Left colon (tissue), 2 donors: ENCODE results near the gene SLC22A2. TPM values are rescaled to one million over a fixed set of nuclear protein-coding genes. Genes with fewer than 3 reads are reported as not detected.
A peak's percentile ranks its signal among the peaks of the same experiment; 100 is the strongest.
"Not testable (repeated sequence)": the region's sequence is repeated elsewhere in the genome, so short reads cannot be mapped to it uniquely, and the experiment has no call there.

Experiments used
- ATAC-seq: fragments of 200-7000 bp; cut with Tn5 transposase; one replicate; pipeline ENCODE4 v1.9.1; 2020; ENCODE audit warnings: mild to moderate bottlenecking, moderate library complexity
- DNase-seq, 2 donors: peaks; one replicate each; pipeline ENCODE4 v3.0.0-alpha.2; 2020
- intact Hi-C, 2 donors: fragments of 100-400 bp; cut with DNase I in 1 of 2; cut with micrococcal nuclease in 1 of 2; formaldehyde crosslinking; loops; one replicate each; pipeline versions ENCODE4 v1.11.2 to v1.14.0; 2022; cut with DNase I, micrococcal nuclease
- long read RNA-seq: library from polyadenylated mRNA; unstranded; transcript quantifications from one replicate; pipeline ENCODE4 v2.0.0, GENCODE V29; 2021
- total RNA-seq, 2 donors: library from RNA; stranded (reverse); fragmentation: NEBNext Ultra II Directional; extraction: Animal tissue kit (Norgen Biotek cat#: 25700); gene quantifications; one replicate each; pipeline ENCODE4 v1.2.1, GENCODE V29; 2021
- donor health status: DM: no; HTN: no; CAD: no.
- donor health status: DM: yes; HTN: yes; CAD: no.

Gene SLC22A2
- total RNA-seq = not detected
- long read RNA-seq = 0 reads

DNA sequence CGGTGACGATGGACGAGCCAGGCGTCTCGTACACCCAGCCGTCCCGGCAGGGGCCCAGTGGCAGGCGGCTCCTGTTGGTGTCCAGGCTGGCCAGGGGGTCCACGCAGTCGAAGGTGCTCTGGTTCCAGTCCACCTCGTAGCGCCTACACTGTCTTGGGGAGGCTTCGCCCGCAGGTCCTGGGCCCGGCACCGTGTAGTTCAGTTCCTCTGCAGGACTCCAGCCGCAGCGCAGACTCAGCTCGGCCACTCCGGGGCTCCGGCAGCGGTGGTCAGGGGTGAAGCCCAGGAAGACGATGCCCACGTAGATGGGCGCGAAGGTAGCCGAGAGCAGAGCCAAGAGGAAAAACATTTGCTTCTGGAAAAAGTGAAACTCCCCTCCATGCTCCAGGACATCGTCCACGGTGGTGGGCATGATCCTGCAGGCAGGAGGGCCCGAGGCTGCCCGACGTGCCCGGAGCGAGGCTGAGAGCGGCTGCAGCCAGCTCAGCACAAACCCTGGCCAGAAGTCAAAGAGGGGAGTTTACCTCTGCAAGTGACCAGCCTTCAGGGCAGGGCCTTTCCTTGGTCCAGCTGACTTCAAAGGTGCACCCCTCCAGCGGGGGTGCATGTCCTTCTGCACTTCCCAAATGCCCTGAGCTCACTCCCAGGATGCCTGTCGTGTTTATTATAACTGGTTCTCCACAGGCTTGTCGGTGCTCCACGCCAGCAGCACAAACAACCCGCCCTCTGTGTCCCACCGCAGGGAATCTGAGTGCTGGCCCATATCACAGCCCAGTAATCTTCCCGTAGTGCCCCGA, at the start of gene SLC22A2:
SLC22A2 (minus strand) TSS at position 476 of the 797 bp plus-strand sequence; CDS start at position 412, 64 bp downstream.
- ATAC-seq (no peak), DNase-seq (no peak)
- intact Hi-C loops = no loop called here

DNA sequence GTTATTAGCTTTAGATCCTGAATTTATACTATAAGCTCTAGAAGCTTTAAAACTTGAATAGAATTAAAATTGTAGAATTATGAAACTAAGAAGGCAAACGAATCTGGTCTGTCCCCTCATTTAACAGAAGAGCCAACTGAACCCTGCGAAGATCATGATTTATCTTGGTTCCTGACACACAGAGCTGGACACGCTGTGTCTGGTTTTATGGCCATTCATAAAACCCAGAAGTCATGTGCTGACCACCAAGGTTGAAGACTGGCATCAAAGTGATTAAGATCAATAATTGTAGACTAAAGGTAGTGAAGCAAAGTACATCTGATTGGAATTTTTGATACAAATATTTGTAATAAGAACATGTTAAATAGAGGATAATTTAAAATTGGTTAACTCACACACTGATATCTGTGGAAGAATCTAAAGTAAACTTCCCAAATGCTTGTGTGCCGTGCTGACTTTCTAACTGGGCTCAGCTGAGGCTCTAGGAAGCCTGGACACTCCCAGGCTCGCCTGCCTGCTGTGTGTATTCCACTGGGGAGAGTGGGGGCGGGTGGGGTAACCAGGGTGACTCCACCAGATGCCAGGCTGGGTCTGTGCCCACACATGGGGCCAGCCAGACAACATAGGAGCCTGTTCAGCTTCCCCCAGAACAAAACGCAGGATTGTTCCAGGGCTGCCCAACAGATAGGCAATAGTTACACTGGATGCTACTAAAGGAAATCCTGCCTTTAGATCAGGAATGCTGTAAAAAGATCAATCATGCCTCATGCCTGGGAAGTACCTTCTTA, 47.5 kb upstream of the SLC22A2 start:
- peak; percentile 70 for ATAC-seq
- peak; percentile 32 to 34 for DNase-seq

DNA sequence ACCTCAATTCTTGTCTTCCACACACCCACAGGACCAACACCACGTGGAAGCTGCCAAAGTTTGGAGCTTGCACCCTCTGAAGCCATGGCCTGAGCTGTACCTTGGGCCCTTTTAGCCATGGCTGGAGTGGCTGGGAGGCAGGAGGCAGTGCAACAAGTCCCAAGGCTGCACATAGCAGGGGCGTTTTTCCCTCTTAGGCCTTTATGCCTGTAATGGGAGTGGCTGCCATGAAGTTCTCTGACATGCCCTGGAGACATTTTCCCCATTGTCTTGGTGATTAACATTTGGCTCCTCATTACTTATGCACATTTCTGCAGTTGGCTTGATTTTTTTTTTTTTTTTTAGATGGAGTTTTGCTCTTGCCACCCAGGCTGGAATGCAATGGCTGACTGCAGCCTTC, 45.2 kb upstream of the SLC22A2 start:
- no peak for DNase-seq
- intact Hi-C loops = no loop called here
- ATAC-seq = no peak

More for the DNA sequence above, 47.5 kb upstream of the SLC22A2 start:
- intact Hi-C loops = no loop called here

DNA sequence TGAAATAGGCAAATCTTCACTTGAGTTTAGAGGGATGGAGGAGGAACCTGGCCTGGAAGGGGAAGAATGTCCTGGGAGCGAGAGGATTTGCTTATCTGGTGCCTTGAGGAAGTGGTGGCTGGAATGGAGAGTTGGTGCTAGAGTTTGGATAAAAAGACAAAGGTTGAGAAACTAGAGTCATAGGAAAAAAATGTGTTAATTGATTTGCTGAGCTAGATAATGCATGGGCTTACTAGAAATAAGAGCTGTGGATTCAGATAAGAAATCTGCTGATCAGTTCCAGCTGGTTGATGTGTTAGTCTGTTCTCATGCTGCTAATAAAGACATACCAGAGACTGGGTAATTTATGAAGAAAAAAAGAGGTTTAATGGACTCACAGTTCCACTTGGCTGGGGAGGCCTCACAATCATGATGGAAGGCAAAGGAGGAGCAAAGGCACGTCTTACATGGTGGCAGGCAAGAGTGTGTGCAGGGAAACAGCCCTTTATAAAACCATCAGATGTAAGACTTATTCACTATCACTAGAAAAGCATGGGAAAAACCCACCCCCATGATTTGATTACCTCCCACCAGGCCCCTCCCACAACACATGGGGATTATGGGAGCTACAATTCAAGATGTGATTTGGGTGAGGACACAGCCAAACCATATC, 43.9 kb upstream of the SLC22A2 start:
- intact Hi-C loops, ATAC-seq, DNase-seq: not testable (repeated sequence)

DNA sequence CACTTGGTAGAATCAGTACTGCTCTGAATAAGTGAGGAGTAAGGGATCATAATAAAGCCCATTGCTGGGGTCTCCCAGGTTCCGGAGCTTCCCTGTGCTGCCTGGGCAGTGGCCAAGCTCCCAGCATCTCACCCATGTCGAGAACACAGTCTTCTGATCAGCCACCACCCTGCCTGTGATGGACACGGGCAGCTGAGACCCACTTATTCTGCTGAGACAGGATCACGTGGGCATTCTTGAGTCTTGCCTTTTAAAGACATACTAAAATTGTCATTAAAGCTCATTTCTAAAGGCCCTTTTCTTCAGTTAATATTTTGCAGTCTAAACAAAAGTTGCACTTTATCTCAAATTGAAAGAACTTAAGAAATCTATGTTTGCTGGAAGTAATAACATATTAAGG, 42.7 kb upstream of the SLC22A2 start:
- DNase-seq = no peak
- ATAC-seq = no peak
- intact Hi-C loops = no loop called here

DNA sequence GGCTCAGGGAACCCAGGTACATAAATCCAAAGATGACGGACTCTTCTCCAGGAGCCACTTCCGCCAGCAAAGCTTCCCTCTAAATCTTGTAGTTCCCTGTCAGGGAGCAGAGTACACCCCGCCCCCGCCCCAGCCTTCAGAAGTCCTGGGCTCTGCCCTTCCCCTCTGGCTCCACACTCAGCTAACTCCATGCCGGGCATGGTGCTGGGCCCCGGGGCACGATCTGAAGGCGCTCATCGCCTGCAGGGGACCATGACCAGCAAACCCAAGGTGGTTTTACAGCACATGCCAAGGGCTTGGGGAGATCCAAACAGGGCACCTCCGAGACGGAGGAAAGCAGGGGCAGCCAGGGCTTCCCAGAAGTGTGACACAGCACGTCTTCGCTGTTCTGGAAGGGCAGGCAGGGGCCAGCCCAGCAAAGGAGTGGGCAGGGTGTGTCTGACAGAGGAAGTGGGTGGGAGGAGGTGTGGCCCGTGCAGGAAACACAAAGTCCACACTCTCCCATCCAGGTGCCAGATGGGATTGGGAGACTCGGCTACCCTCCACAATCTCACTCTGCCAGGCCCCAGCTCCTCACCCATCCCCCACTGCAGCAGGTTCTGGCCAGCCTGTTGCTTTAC, 41.6 kb upstream of the SLC22A2 start:
- intact Hi-C loops = no loop called here
- DNase-seq (peak; percentile 85 to 90), ATAC-seq (peak; percentile 96)

DNA sequence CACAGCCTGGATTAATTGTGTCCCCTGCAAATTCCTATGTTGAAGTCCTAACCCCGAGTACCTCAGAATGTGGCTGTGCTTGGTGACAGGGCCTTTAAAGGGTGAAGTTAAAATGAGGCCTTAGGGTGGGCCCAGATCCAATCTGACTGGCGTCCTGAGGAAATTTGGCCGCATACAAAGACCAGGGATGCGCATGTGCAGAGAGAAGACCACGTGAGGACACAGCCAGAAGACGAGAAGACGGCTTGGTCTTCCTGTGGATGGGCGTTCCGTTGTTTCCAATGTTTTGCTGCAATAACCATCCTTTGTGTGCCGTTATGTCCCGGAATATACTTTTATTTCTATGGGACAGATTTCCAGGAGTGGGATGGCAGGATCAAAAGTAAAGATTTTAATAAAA, 40.9 kb upstream of the SLC22A2 start:
- intact Hi-C loops = no loop called here
- DNase-seq (no peak), ATAC-seq (no peak)

DNA sequence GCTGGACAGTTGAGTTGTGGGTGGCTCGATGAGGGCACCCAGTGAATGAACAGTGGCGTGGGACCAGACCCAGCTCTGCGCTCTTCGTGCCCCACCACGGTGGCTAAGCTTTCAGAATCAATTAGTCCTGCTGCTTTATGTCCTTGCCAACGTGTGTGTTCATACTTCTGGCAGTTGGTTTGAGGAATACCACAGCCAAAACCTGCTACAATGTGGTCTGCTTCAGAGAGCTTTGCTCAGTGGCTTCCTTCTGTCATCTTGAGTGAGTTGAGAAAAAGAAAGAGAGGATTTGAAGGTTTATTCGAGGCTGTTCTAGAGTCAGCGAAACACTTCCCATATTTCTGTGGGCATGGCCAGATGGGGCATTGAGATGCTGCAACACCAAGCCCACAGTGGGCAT, 39.5 kb upstream of the SLC22A2 start:
- ATAC-seq (no peak), DNase-seq (no peak)
- intact Hi-C loops = no loop called here

DNA sequence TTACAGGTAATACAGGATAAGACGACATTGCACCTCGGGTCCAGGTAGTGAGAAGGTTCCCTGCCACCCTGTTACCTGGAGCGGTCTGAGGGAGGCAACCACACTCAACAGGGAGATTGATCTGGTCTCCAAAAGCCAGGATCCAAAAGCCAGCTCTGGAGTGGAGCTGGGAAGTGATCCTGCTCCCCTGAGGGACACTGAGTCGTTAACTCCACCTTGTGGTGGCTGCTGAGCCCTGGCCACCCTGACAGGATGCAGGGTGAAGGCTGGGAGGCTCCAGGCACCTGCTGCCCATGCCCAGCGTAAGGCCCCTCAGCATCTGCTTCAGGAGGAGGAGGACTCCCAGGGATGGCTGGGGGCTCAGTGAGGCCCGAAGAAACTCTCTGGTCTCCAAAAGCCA, 38.7 kb upstream of the SLC22A2 start:
- intact Hi-C loops = no loop called here
- peak in 1 of 2 donors; percentile 55 for DNase-seq
- ATAC-seq = peak; percentile 49

DNA sequence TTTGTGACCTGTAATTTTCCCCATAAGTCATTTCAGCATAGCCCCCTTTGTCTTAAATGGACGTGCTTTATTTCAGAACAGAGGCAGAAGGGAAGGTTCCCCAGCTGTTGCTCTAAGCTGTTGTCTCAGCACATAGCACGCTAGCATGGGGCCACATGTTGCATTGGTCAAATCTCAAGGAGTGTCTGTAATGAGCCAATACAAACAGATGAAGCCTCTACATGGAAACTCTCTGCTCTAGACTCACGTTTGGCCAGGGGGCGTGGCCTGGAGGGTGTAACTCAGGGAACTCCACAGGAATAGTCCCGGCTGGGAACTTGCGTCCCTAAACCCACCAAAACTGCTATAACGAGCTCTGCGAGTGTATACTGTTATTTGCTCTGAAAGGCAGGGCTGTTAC, 35.2 kb upstream of the SLC22A2 start:
- ATAC-seq (peak; percentile 69), DNase-seq (peak; percentile 49 to 65)
- intact Hi-C loops = no loop called here

DNA sequence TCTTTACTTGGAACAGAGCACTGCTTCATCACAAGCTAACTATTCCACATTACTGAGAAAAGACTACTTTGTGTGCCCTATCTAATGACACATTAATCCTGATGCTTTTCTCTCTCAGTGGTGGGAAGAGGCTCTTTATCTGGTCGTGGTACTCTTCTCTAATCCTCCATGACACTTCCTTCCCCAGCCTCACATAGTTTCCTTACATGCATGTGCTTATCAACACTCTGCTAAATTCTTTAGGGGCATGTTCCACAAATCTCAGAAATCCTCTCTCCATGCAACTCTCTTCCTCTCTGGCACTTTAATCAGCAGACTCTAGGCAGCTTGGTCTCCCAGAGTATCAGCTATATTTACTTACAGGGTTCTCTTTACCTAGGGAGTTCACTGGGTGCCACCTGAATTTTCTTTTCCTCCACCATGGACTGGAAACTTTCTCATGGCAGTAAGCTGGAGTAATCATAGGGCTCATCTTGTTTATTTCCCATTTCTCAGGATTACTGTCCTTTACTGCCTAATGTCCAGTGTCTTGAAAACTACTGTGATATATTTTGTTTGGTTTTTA, 27.0 kb upstream of the SLC22A2 start:
- intact Hi-C loops = no loop called here

DNA sequence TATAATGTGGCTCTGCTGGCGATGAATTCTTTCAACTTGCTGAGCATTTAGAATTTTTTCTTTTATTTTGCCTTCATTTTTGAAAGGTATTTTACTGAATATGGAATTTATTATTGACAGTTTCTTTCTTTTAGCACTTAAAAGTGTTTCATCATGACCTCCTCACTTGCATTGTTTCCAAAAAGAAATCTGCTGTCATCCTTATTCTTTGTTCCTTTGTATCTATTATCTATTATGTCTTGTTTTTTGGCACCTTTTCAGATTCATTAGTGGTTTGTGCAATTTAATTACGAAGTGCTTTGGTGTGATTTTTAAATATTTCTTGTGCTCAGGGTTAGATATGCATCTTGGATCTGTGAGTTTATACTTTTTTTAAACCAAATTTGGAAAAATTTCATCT, 26.0 kb upstream of the SLC22A2 start:
- intact Hi-C loops = no loop called here
- DNase-seq = no peak
- ATAC-seq = no peak

More for the DNA sequence above, 27.0 kb upstream of the SLC22A2 start:
- DNase-seq (no peak), ATAC-seq (peak; percentile 76)

DNA sequence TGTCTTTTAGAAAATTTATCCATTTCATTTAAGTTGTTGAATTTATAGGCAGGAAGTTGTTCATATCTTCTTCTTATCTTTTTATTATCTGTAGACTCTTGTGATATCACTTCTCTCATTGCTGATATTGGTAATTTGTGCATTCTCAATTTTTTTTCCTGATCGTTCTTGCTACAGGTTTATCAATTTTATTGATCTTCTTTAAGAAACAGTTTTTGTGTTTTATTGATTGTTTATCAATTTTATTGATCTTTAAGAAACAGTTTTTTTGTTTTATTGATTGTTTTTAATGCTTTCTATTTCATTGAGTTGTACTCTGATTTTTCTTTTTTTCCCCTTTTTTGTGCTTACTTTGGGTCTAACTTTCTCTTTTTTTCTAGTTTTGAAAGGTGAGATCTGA, 23.8 kb upstream of the SLC22A2 start:
- no peak for ATAC-seq
- DNase-seq = no peak
- intact Hi-C loops = no loop called here

DNA sequence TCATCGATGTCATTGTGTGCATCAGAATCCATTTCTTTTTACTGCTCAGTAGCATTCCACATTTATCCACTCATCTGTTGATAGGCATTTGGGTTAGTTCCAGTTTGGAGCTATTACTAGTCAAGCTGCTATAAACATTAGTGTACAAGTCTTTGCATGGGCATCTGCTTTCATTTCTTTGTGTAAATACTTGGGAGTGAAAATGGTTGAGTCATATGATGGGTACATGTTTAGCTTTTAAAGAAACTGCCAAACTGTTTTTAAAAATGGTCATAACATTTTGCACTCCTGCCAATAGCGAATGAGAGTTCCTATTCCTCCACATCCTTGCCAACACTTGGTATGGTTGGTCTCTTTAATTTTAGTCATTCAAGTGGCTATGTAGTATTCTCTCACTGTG, 21.2 kb upstream of the SLC22A2 start:
- no peak for ATAC-seq
- intact Hi-C loops = no loop called here

DNA sequence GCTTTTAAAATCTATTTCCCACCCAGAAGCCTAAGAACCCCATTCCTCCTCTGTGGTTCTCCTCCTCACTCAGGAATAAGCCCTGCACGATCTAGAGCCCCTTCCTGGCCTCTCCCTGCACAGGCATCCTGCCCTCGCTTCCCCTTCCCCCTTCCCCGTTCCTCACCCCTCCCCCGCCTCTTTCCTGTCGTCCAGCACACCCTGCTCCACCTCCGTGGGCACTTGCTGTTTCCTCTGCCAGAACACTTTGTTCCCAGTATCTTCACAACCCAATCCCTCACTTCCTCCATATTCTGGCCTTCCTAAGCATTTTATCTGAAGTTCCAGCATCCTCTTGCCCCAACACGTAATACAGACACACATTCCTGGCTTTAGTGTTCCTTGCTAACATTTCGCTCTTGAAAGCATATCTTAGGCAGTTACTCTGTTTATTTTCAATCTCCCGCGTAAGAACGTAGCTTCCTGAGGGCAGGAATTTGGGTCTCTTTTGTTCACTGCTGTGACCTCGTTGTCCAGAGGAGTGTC, 20.2 kb upstream of the SLC22A2 start:
- DNase-seq (no peak), ATAC-seq (no peak)
- intact Hi-C loops = no loop called here

More for the DNA sequence above, 21.2 kb upstream of the SLC22A2 start:
- DNase-seq = no peak

DNA sequence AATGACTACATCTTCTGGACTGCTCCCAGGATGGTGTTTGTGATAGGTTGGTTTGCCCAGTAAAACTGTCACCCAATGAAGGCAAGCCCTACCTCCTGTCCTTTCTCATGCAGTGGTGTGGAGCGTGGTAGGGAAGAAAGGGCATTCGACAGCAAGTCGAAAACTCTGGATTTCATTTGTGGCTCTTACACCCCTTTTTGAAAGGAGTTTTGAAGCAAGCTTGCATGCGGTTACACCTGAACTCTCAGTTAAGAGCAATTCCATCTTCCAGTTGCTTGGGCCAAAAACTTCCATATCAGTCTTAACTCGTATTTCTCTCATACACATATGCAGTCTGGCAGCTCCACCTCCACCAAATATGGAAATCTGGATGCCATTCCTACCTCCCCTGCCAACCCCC, 19.7 kb upstream of the SLC22A2 start:
- no peak for DNase-seq
- intact Hi-C loops = no loop called here
- ATAC-seq = no peak

DNA sequence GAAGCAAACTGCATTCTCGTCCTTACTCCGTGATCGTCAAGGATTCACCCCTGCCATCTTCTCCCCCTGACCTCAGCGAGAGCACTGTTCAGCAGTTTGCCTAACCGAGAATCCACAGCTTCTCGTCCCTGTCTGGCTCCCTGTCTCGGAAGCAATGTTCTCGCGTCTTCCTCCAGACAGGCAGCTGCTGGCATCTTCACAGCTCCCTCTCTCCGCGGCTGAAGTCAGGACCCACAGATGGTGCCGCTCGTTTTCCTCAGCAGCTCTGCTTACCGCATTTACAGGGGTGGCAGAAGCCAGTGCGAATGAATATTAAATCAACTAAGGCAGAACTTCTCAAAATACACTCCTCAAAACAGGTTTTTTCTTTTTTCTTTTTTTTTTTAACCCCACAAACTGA, 18.9 kb upstream of the SLC22A2 start:
- intact Hi-C loops = no loop called here
- ATAC-seq (no peak), DNase-seq (no peak)

DNA sequence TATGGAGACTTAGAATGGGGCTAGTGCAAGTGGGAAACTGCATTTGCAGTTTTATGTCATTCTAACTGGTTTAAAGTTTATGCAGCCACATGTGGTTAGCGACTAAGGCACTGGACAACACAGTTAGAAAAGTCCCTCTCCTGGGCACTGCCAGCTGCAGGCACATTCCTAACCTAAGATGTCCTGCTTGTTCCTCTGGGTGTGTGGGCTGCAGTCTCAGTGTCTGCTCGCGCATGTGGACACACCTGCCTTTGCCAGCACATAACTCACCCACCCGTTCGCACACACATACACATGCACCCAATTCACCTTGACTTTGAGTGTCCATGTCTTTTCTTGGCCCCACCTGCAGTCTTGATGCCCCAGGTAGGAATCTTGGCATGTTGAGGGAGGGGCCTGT, 18.5 kb upstream of the SLC22A2 start:
- intact Hi-C loops = no loop called here
- ATAC-seq = no peak
- no peak for DNase-seq

DNA sequence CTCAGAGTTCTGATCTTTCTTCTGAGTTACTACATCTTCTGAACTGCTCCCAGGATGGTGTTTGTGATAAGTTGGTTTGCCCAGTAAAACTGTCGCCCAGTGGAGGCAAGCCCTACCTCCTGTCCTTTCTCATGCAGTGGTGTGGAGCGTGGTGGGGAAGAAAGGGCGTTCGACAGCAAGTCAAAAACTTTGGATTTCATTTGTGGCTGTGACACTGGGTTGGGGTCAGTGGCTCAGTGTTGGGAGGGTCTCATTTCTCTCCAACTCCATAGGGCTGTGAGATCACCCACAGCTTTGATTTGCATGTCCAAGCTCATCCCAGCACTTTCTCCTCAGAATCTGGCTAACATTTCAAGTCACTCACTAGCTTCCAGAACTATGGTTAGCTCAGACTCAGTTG, 17.5 kb upstream of the SLC22A2 start:
- intact Hi-C loops = no loop called here
- ATAC-seq = no peak
- DNase-seq = no peak
